GM18498 (cell line): ENCODE data around the gene PDE8A.
"Not testable (repeated sequence)": the region's sequence is repeated elsewhere in the genome, so short reads cannot be mapped to it uniquely, and the experiment has no call there.

Experiments
- ATAC-seq: cut with Tn5 transposase; IDR thresholded peaks from one replicate; pipeline ENCODE4 v1.9.1; 2021; ENCODE audit warnings: mild to moderate bottlenecking, moderate library complexity; ENCODE audit not compliant: unreplicated experiment

PDE8A gene

DNA sequence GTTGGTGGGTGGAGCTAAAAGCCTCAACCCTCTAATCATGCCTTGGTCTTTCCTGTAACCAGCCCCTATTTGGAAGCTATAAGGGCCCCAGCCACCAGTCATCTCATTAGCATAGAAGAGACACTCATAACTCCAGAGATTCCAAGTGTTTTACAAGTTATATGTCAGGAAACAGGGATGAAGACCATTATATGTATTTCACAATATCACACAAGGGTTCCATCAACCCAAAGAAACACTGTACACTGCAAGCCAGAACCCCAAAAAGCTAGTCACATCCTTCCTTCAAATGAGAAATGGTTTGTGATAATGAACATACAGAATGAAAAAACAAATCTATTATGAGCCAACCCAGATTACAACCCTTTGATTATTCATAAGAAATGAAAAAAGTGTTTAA is 175.7 kb downstream of the PDE8A start:
- no peak for ATAC-seq

DNA sequence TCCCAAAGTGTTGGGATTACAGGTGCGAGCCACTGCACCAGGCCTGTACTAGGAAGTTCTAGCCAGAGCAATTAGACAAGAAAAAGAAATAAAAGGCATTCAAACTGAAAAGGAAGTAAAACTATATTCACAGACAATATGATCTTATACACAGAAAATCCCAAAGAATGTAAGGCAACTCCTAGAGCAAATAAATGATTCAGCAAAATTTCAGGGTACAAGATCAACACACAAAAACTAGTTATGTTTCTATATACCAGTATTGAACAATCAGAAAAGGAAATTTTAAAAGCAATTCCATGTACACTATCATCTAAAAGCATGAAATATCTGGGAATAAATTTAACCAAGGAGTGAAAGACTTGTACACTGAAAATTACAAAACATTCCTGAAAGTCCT is 180.6 kb downstream of the PDE8A start:
- no peak for ATAC-seq

DNA sequence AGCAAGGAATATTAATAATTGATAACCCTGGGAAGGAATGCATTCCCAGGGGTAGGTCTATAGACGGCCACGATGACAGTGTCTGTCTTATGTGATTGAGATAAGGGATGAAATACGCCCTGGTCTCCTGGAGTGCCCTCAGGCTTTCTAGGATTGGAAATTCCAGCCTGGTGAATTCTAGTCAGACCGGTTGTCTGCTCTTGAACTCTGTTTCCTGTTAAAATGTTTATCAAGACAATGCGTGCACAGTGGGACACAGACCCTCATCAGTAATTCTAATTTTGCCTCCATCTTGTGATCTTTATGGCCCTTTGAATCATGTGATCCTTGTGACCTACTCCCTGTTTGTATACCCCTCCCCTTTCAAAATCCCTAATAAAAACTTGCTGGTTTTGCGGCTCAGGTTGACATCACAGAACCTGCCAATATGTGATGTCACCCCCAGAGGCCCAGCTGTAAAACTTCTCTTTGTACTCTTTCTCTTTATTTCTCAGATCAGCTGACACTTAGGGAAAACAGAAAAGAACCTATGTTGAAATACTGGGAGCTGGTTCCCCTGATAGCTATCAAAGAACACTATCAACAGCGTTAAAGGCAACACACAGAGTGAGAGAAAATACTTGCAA is 183.3 kb downstream of the PDE8A start:
- no peak for ATAC-seq

DNA sequence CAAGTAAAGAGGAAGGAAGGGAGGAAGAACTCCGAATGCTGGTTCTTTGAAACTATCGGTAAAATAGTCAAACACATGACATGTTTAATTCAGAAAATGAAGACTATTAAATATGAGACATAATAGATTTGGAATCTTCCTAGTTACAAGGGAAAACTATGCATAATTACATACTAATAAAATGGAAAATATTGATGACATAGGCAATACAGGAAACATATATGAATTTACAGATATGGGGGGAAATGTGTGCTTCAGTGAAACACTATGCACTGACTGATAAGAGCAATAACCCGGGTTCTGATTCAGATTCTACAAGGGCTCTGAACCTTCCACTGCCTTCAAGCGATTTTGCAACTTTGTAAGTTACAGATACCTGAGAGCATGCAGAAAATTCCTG is 185.9 kb downstream of the PDE8A start:
- ATAC-seq = no peak

DNA sequence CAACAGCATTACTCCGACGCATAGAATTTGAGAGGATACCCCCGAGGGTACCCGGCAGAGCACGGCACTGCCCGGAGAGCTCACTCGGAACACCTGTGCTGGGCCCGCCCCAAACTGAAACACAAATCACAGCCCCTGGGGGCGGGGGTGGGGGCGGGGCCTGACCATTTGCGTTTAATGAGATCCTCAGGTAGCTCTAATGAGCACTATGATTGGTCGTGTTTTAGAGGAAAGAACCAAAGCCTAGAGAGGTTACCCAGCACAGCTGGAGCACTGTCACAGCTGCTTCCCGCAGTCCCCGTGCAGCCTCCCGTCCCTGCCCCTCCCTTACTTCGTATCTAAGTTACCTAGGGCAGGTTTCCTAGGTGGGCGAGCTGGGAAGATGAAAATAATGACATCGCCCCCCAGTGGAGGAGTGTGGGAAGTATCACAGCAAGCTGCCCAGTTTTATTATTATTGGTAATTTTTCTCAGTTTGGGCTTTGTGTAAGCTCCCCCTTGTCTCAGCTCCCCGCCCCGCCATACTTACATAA is 187.1 kb downstream of the PDE8A start:
- ATAC-seq = no peak

DNA sequence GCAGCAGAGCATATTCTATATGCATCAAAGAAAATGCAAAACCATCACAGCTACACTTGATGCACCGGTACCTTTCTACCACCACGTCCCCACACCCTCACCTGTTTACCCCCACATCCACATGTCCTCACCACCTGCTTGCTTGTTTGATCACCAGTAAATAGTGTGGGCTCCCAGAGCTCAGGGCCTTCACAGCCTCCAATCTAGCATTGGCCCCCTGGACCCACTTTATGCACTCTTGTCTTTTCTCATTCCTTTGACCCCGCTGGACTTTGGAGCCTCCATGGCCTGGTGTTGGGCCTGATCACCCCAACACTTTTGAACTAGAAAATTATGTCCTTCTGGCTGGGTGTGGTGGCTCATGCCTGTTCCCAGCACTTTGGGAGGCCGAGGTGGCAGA is 190.1 kb downstream of the PDE8A start:
- ATAC-seq = no peak

DNA sequence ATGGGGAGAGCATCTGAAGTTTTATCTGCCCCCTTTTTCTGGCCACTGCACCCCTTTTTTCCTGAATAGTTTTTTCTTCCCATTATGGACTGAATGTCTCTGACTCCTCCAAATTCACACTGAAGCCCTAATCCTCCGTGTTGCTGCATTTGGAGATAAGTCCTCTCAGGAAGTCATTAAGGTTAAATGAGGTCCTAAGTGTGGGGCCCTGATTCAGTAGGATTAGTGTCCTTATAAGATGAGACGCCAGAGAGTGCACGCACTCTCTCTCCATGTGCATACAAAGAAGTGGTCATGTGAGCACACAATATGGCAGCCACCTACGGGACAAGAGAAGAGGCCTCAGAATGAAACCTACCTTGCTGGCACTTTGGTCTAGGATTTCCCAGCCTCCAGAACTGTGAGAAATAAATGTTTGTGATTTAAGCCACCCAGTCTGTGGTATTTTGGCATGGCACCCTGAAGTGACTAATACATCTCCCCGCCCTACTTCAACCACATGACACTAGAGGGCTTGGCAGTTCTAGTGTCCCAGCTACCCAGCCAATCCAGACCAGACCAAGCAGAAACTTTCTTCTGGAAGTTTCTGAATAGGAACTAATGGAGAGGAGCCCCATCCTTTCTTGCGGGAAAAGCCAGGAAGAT is 191.3 kb downstream of the PDE8A start:
- ATAC-seq = no peak

DNA sequence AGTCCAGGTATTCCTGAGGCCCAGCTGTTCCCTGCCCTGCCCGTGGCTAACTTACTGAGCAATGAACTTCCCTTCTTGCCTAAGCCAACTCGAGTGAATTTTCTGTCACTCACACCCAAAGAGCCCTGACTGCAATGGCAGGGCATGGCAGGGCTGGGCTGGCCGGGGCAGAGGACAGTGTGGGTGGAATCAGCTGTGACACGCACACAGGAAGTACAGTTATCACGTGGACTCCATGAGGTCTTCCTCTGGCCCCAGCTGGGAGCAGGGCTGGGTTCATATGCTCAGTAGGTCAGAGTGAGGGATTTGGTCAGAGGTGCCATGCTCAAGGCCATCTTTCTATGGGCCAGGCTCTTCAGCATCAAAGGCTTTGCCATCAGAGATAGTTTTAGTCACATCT is 192.0 kb downstream of the PDE8A start:
- ATAC-seq = not testable (repeated sequence)

DNA sequence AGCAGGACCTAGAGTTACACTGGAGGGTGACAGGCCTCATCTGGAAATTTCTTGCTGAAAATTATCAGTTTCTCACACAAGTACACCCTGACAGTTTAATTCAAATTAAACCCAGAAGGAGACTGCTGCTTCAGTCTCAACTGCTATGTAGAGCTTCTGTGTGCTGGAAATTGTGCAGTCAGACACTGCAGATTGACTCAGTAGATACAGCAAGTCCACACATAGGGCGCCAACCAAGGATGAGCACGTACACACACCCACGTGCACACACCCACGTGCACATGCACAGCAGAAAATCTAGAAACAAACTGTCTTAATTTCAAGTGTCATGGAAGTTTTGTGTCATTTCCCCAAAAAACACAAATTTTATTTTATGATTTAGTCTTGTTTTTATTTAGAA is 192.9 kb downstream of the PDE8A start:
- no peak for ATAC-seq

DNA sequence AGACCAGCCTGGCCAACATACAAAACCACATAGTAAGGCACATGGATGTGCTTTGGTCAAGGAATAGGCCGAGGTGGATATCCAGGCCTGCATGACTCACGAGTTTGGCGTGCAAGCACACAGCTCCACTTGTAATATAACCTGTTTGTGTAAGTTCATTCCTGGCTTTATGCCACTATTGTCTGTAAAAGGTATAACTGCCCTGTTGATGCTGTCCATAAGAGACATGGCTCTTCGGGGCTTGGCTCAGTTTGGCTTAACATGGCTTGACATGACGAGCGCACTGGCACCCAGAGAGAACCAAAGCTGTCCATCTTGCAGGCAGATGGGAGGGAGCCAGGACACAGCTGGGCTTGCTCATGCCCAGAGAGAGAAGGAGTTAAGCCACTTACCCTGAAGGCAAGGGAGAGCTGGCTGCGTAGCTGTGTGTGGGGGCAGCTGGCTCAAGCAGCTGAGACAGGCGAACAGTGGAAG is 195.4 kb downstream of the PDE8A start:
- not testable (repeated sequence) for ATAC-seq

DNA sequence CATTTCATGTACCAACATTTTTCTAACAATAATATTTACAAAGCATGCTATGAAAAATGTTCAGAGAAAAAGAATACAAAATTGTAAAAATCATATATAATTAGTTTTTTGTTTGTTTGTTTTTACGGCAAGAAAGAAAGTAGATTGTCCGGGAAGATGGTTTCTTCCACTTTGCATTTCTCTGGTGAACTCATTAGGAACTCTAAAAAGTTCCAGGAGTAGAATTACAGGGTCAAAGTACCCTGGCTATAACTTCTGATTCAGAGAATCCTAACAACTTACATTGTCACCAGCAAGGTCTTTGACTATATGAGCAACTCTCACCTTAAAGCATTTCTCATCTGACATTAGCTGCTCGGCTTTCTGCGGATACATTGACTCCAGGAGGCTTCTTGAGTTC is 196.7 kb downstream of the PDE8A start:
- ATAC-seq = no peak

DNA sequence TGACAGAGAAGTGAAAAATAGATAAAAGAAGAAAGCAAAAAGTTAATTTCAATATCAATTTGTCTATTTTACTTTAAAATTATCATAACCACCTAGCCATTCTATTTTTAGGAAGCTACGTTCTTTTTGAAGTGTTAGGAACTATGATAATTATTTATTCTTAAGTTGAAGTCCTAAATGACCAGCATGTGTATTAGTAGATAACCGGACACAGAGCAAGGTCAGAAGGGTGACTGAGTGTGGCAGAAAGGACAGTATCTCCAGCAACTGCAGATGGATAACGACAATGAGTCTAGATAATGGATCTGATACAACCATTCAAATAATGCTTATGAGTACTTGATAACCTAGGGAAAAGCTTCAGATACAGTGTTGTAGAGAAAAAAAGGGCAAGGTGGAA is 198.0 kb downstream of the PDE8A start:
- no peak for ATAC-seq

DNA sequence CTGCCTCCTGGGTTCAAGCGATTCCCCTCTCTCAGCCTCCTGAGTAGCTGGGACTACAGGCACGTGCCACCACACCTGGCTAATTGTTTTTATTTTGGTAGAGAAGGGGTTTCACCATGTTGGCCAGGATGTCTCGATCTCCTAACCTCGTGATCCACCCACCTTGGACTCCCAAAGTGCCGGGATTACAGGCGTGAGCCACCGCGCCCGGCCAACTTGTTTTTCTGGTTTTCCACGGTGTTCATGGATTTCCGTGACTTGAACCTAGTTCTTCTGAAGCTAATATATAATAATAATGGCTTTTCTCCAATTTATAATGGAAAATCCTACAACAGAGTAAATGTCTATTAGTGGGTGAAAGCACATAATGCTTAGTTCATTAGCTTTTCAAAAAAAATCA is 203.7 kb downstream of the PDE8A start:
- ATAC-seq = not testable (repeated sequence)

DNA sequence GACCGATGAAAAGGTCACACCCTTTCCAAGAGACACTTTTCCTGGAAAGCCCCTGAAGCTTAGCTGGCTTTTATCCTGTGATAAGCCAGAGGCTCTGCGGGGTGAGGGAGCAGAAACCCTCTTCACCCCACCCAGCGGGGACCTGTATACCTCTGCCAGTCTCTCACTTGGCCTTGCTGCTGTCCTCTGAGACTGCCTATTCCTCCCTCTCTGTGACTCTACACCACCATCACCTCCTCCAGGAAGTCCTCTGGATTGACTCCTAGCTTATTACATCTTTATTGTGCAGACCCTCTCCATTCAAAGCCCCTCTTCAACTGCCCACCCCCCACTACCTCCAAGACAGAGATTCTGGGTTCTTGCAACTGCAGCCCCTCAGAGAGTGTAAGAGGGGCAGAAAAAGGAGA is 206.5 kb downstream of the PDE8A start:
- ATAC-seq = not testable (repeated sequence)
